ENCODE data around the gene BMI1.

DNA sequence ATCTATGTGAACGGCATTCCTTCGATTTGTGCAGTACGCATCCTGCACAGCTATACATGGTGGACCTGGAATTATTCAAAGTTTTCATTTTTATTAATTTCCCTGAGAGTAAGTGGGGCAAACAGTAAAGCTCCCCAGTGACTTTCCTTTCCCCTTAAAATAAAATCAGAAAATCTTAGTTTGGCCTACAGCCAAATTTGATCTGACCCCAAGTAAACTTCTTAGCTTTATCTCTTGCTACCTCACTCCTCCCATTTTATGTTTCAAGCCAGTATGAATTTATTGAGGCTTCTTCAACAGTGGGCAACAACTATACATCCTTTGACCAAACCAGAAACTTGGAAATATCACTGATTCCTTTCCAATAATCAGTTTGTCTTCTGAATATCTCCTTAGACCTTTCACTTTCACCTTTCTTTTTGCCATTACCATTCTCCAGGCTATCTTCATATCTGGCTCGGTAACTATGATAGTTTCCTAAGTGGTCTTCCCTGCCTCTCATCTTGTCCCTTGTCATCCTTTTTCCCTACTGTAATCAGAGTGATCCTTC is 35.5 kb downstream of the BMI1 start:
- TF ChIP-seq, protein P1, sequence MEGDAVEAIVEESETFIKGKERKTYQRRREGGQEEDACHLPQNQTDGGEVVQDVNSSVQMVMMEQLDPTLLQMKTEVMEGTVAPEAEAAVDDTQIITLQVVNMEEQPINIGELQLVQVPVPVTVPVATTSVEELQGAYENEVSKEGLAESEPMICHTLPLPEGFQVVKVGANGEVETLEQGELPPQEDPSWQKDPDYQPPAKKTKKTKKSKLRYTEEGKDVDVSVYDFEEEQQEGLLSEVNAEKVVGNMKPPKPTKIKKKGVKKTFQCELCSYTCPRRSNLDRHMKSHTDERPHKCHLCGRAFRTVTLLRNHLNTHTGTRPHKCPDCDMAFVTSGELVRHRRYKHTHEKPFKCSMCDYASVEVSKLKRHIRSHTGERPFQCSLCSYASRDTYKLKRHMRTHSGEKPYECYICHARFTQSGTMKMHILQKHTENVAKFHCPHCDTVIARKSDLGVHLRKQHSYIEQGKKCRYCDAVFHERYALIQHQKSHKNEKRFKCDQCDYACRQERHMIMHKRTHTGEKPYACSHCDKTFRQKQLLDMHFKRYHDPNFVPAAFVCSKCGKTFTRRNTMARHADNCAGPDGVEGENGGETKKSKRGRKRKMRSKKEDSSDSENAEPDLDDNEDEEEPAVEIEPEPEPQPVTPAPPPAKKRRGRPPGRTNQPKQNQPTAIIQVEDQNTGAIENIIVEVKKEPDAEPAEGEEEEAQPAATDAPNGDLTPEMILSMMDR (IDR thresholded peaks at IDR 0.05), result no peak
- no peak for TF ChIP-seq EZH2phosphoT487 (IDR thresholded peaks at IDR 0.05)
